IMR-90 (cell line): Measurements from ENCODE around the gene OPA3.

Experiments
- BHLHE40 ChIP-seq: fragments of 150-350 bp; IDR thresholded peaks from 2 replicates; pipeline ENCODE4 v1.6.1; 2016; ENCODE audit warnings: mild to moderate bottlenecking, low read depth, low read length
- CEBPB ChIP-seq: IDR thresholded peaks from 2 replicates; pipeline ENCODE4 v1.6.1; 2012; ENCODE audit warnings: low read depth, low read length, improper control_type of control experiment
- CTCF ChIP-seq: conservative IDR thresholded peaks from 2 replicates; pipeline ENCODE4 v1.5.1; 2012; ENCODE audit warnings: mild to moderate bottlenecking, low read depth, low read length, improper control_type of control experiment
- FOS ChIP-seq: fragments of 150-350 bp; IDR thresholded peaks from 2 replicates; pipeline ENCODE4 v1.6.1; 2016; ENCODE audit warnings: low read depth, low read length
- MAFK ChIP-seq: IDR thresholded peaks from 2 replicates; pipeline ENCODE4 v1.6.1; 2012; ENCODE audit warnings: low read depth, low read length, improper control_type of control experiment
- MXI1 ChIP-seq: IDR thresholded peaks from 2 replicates; pipeline ENCODE4 v1.6.1; 2012; ENCODE audit warnings: low read depth, mild to moderate bottlenecking, low read length, moderate library complexity, borderline replicate concordance
- NFE2L2 ChIP-seq: fragments of 150-350 bp; IDR thresholded peaks from 2 replicates; pipeline ENCODE4 v1.6.1; 2016; ENCODE audit warnings: low read depth, mild to moderate bottlenecking, low read length
- POLR2A ChIP-seq: IDR thresholded peaks from 2 replicates; pipeline ENCODE4 v1.6.1; 2012; ENCODE audit warnings: mild to moderate bottlenecking, low read depth, low read length
- RAD21 ChIP-seq: IDR thresholded peaks from 2 replicates; pipeline ENCODE4 v1.6.1; 2012; ENCODE audit warnings: low read length, improper control_type of control experiment
- RCOR1 ChIP-seq: IDR thresholded peaks from 2 replicates; pipeline ENCODE4 v1.6.1; 2012; ENCODE audit warnings: mild to moderate bottlenecking, low read length, improper control_type of control experiment; ENCODE audit not compliant: insufficient replicate concordance
- RFX5 ChIP-seq: IDR thresholded peaks from 2 replicates; pipeline ENCODE4 v1.8.0; 2012; ENCODE audit warnings: low read depth, mild to moderate bottlenecking, low read length, moderate library complexity
- SMC3 ChIP-seq: fragments of 150-350 bp; IDR thresholded peaks from 2 replicates; pipeline ENCODE4 v1.6.1; 2016; ENCODE audit warnings: low read depth, mild to moderate bottlenecking, antibody characterized with exemption, low read length, moderate library complexity
- TF ChIP-seq, protein P1 (sequence below): fragments of 150-350 bp; IDR thresholded peaks from 2 replicates; pipeline ENCODE4 v1.6.1; 2017; ENCODE audit warnings: mild to moderate bottlenecking, antibody characterized with exemption, low read length, low read depth

- TF ChIP-seq BHLHE40 (no peak), CTCF (no peak), MXI1 (no peak), MAFK (no peak), RAD21 (no peak), POLR2A (no peak), RCOR1 (no peak), RFX5 (no peak), CEBPB (no peak), FOS (no peak), SMC3 (no peak), NFE2L2 (no peak)
- TF ChIP-seq, protein P1, sequence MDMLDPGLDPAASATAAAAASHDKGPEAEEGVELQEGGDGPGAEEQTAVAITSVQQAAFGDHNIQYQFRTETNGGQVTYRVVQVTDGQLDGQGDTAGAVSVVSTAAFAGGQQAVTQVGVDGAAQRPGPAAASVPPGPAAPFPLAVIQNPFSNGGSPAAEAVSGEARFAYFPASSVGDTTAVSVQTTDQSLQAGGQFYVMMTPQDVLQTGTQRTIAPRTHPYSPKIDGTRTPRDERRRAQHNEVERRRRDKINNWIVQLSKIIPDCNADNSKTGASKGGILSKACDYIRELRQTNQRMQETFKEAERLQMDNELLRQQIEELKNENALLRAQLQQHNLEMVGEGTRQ, result no peak
Observed at GRCh38 chr19:45574526-45574925, 10.1 kb downstream of the OPA3 start.
